ENCODE data around the gene VPS41.

Gene VPS41

GRCh38 chr7:38840736-38841460, 68.1 kb downstream of the VPS41 start:
- Histone ChIP-seq H3K4me3 (ENCODE audit: insufficient read depth, low read depth, low read length) (no peak overlapping the region), H3K9me3 (ENCODE audit: control insufficient read depth, low read length) (no peaks in the 10 kb centered on the region), H3K27ac (ENCODE audit: insufficient read depth, low read depth, low read length, poor library complexity, severe bottlenecking) (no peak overlapping the region), H3K36me3 (ENCODE audit: control insufficient read depth, insufficient read depth, low read length) (no peaks in the 10 kb centered on the region), H3K27me3 (ENCODE audit: control insufficient read depth, insufficient read depth, low read length, poor library complexity, severe bottlenecking) (no peaks in the 10 kb centered on the region), H3K4me1 (ENCODE audit: control insufficient read depth, insufficient read depth, low read length) (no peaks in the 10 kb centered on the region)
- WGBS, 2 experiments = 97 to 100% methylated on average over 1 to 2 of the region's 2 CpGs

DNA sequence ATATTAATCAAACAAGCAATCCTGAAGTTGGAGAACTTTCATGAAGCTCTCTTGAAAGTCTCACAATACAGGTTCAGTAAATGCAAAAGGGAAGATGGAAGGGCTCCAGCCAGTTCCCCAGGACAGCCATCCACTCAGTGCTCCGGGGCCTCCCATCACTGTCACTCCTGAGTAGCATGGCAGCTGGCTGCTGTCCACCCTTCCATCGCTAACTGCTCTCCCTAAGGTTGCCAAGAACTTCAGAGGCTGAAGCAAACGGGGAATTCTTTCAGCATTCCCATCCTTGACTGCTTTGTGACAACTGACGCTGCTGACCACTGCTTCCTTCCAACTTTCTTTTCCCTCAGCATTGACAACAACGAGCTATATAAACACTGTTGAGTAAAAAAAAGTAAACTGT, 69.1 kb downstream of the VPS41 start:
- Histone ChIP-seq H3K27me3 (ENCODE audit: control insufficient read depth, insufficient read depth, low read length, poor library complexity, severe bottlenecking) (no peaks in the 10 kb centered on the region), H3K27ac (ENCODE audit: insufficient read depth, low read depth, low read length, poor library complexity, severe bottlenecking) (no peak overlapping the region), H3K4me1 (ENCODE audit: control insufficient read depth, insufficient read depth, low read length) (no peaks in the 10 kb centered on the region), H3K36me3 (ENCODE audit: control insufficient read depth, insufficient read depth, low read length) (no peaks in the 10 kb centered on the region), H3K4me3 (ENCODE audit: insufficient read depth, low read depth, low read length) (no peak overlapping the region), H3K9me3 (ENCODE audit: control insufficient read depth, low read length) (no peaks in the 10 kb centered on the region)
- WGBS, 2 experiments = 92 to 94% methylated on average over 4 to 5 of the region's 5 CpGs

GRCh38 chr7:38838725-38839385, 70.1 kb downstream of the VPS41 start:
- H3K36me3 ChIP-seq (ENCODE audit: control insufficient read depth, insufficient read depth, low read length) = no peaks in the 10 kb centered on the region
- no peak overlapping the region for H3K4me3 ChIP-seq (ENCODE audit: insufficient read depth, low read depth, low read length)
- no peak overlapping the region for H3K27ac ChIP-seq (ENCODE audit: insufficient read depth, low read depth, low read length, poor library complexity, severe bottlenecking)
- 93% methylated on average over 6 of the region's 6 CpGs for WGBS, 2 experiments
- H3K27me3 ChIP-seq (ENCODE audit: control insufficient read depth, insufficient read depth, low read length, poor library complexity, severe bottlenecking) = no peaks in the 10 kb centered on the region
- H3K9me3 ChIP-seq (ENCODE audit: control insufficient read depth, low read length) = no peaks in the 10 kb centered on the region
- no peaks in the 10 kb centered on the region for H3K4me1 ChIP-seq (ENCODE audit: control insufficient read depth, insufficient read depth, low read length)

DNA sequence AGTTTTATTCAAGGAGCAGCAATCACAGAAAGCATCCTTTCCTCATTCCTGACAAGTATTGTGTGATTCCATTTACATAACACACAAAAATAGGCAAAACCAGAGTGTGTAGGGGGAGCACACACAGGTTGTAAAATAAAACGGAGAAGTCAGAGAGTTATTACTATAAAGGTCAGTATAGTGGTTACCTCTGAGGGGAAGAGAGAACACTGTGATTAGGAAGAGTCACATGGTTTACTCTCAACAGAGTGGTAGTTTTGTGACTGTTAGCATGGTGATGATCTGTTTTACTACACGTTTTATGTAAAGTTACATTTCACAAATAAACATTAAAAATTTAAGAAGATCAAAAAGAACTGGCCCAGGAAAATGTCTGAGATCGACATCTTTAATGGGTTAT, 74.6 kb downstream of the VPS41 start:
- Histone ChIP-seq H3K9me3 (ENCODE audit: control insufficient read depth, low read length) (no peaks in the 10 kb centered on the region), H3K4me3 (ENCODE audit: insufficient read depth, low read depth, low read length) (no peak overlapping the region), H3K27me3 (ENCODE audit: control insufficient read depth, insufficient read depth, low read length, poor library complexity, severe bottlenecking) (no peaks in the 10 kb centered on the region), H3K4me1 (ENCODE audit: control insufficient read depth, insufficient read depth, low read length) (no peaks in the 10 kb centered on the region), H3K36me3 (ENCODE audit: control insufficient read depth, insufficient read depth, low read length) (no peaks in the 10 kb centered on the region), H3K27ac (ENCODE audit: insufficient read depth, low read depth, low read length, poor library complexity, severe bottlenecking) (no peak overlapping the region)
- WGBS, 2 experiments = 88 to 93% methylated on average over 1 to 3 of the region's 3 CpGs

DNA sequence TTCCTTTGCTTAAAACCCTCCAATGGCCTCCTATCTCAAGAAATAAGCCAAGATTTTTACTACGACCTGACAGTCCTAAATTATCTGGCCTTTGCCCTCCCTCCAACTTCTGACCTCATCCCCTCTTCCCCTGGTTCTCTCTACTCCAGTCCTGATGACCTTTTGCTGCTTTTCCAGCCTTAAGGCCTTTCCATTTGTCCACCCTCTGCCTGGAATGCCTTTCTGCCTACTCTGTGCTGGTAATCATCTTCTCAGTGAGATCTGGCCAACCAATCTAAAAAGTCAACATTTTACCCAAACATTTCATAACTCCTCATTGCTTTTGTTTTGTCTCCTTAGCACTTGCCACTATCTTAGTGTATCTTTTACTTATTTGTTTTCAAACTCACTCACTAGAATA, 75.7 kb downstream of the VPS41 start:
- Histone ChIP-seq H3K4me1 (ENCODE audit: control insufficient read depth, insufficient read depth, low read length) (no peaks in the 10 kb centered on the region), H3K4me3 (ENCODE audit: insufficient read depth, low read depth, low read length) (no peak overlapping the region), H3K36me3 (ENCODE audit: control insufficient read depth, insufficient read depth, low read length) (no peaks in the 10 kb centered on the region), H3K27me3 (ENCODE audit: control insufficient read depth, insufficient read depth, low read length, poor library complexity, severe bottlenecking) (no peaks in the 10 kb centered on the region), H3K27ac (ENCODE audit: insufficient read depth, low read depth, low read length, poor library complexity, severe bottlenecking) (no peak overlapping the region), H3K9me3 (ENCODE audit: control insufficient read depth, low read length) (no peaks in the 10 kb centered on the region)
- WGBS, 2 experiments = 80 to 88% methylated on average over 1 of the region's 1 CpG

- WGBS, 2 experiments = 86 to 91% methylated on average over 6 of the region's 6 CpGs
- H3K9me3 ChIP-seq (ENCODE audit: control insufficient read depth, low read length) = no peaks in the 10 kb centered on the region
- H3K27ac ChIP-seq (ENCODE audit: insufficient read depth, low read depth, low read length, poor library complexity, severe bottlenecking) = no peak overlapping the region
- H3K4me1 ChIP-seq (ENCODE audit: control insufficient read depth, insufficient read depth, low read length) = no peaks in the 10 kb centered on the region
- no peaks in the 10 kb centered on the region for H3K27me3 ChIP-seq (ENCODE audit: control insufficient read depth, insufficient read depth, low read length, poor library complexity, severe bottlenecking)
- no peak overlapping the region for H3K4me3 ChIP-seq (ENCODE audit: insufficient read depth, low read depth, low read length)
- no peaks in the 10 kb centered on the region for H3K36me3 ChIP-seq (ENCODE audit: control insufficient read depth, insufficient read depth, low read length)
These were observed 77.6 kb downstream of the VPS41 start for GRCh38 chr7:38831259-38831996.

GRCh38 chr7:38830826-38831225, 78.2 kb downstream of the VPS41 start:
- Histone ChIP-seq H3K4me1 (ENCODE audit: control insufficient read depth, insufficient read depth, low read length) (no peaks in the 10 kb centered on the region), H3K9me3 (ENCODE audit: control insufficient read depth, low read length) (no peaks in the 10 kb centered on the region), H3K36me3 (ENCODE audit: control insufficient read depth, insufficient read depth, low read length) (no peaks in the 10 kb centered on the region), H3K4me3 (ENCODE audit: insufficient read depth, low read depth, low read length) (no peak overlapping the region), H3K27ac (ENCODE audit: insufficient read depth, low read depth, low read length, poor library complexity, severe bottlenecking) (no peak overlapping the region), H3K27me3 (ENCODE audit: control insufficient read depth, insufficient read depth, low read length, poor library complexity, severe bottlenecking) (no peaks in the 10 kb centered on the region)
- WGBS, 2 experiments = 92 to 100% methylated on average over 1 to 2 of the region's 2 CpGs

GRCh38 chr7:38829488-38830165, 79.4 kb downstream of the VPS41 start:
- H3K27ac ChIP-seq (ENCODE audit: insufficient read depth, low read depth, low read length, poor library complexity, severe bottlenecking) = no peak overlapping the region
- no peak overlapping the region for H3K4me3 ChIP-seq (ENCODE audit: insufficient read depth, low read depth, low read length)
- no peaks in the 10 kb centered on the region for H3K36me3 ChIP-seq (ENCODE audit: control insufficient read depth, insufficient read depth, low read length)
- no peaks in the 10 kb centered on the region for H3K9me3 ChIP-seq (ENCODE audit: control insufficient read depth, low read length)
- H3K4me1 ChIP-seq (ENCODE audit: control insufficient read depth, insufficient read depth, low read length) = no peaks in the 10 kb centered on the region
- no peaks in the 10 kb centered on the region for H3K27me3 ChIP-seq (ENCODE audit: control insufficient read depth, insufficient read depth, low read length, poor library complexity, severe bottlenecking)
- WGBS, 2 experiments = 88 to 98% methylated on average over 2 to 3 of the region's 5 CpGs

GRCh38 chr7:38828026-38828425, 81.0 kb downstream of the VPS41 start:
- Histone ChIP-seq H3K36me3 (ENCODE audit: control insufficient read depth, insufficient read depth, low read length) (no peaks in the 10 kb centered on the region), H3K9me3 (ENCODE audit: control insufficient read depth, low read length) (no peaks in the 10 kb centered on the region), H3K4me1 (ENCODE audit: control insufficient read depth, insufficient read depth, low read length) (no peaks in the 10 kb centered on the region), H3K4me3 (ENCODE audit: insufficient read depth, low read depth, low read length) (no peak overlapping the region), H3K27ac (ENCODE audit: insufficient read depth, low read depth, low read length, poor library complexity, severe bottlenecking) (no peak overlapping the region), H3K27me3 (ENCODE audit: control insufficient read depth, insufficient read depth, low read length, poor library complexity, severe bottlenecking) (no peaks in the 10 kb centered on the region)
- 89 to 93% methylated on average over 3 of the region's 3 CpGs for WGBS, 2 experiments

Measured in ectodermal cell (in vitro differentiated cells).